Thoracic aorta (tissue), 2 donors: ENCODE data around the gene FADS2. TPM values are rescaled to one million over a fixed set of nuclear protein-coding genes. Genes with fewer than 3 reads are reported as not detected.

Source experiments
- ATAC-seq: fragments of 150-250 bp; one replicate; pipeline ENCODE4 v1.8.0; 2017; ENCODE audit warnings: low read depth; ENCODE audit not compliant: insufficient number of reproducible peaks, low FRiP score
- DNase-seq: peaks from one replicate; pipeline ENCODE4 v3.0.0-alpha.2; 2020; ENCODE audit warnings: low spot score
- H3K27ac ChIP-seq, 2 donors: fragments of 200-600 bp; sonication (generic); 1 replicate in 1 of 2; 2 replicates in 1 of 2; pipeline ENCODE4 v1.5.1; 2016; ENCODE audit warnings: mild to moderate bottlenecking in 2 of 2, moderate library complexity in 2 of 2
- H3K27me3 ChIP-seq: fragments of 200-600 bp; sonication (generic); replicated peaks from 2 replicates; pipeline ENCODE4 v1.6.0; 2016; ENCODE audit warnings: mild to moderate bottlenecking; ENCODE audit not compliant: insufficient read depth
- H3K36me3 ChIP-seq: fragments of 200-600 bp; sonication (generic); one replicate; pipeline ENCODE4 v1.5.1; 2016
- H3K4me1 ChIP-seq, 2 donors: fragments of 200-600 bp; sonication (generic); 1 replicate in 1 of 2; 2 replicates in 1 of 2; pipeline versions ENCODE4 v1.5.1 to v1.6.0; 2016; ENCODE audit warnings: low read depth in 2 of 2, mild to moderate bottlenecking in 1 of 2; ENCODE audit not compliant: control insufficient read depth in 1 of 2
- H3K4me3 ChIP-seq: fragments of 200-600 bp; sonication (generic); 2 replicates; pipeline ENCODE4 v1.5.1; 2016; ENCODE audit warnings: mild to moderate bottlenecking
- H3K9me3 ChIP-seq: fragments of 200-600 bp; sonication (generic); 2 replicates; pipeline ENCODE4 v1.5.1; 2016
- total RNA-seq, 2 donors: library from RNA; depleted of rRNA; stranded (reverse); fragments of >200 nt; gene quantifications; one replicate each; pipeline versions ENCODE4 v1.1.0 to v1.2.3, GENCODE V29; 2016
- TF ChIP-seq, protein P1 (sequence below): fragments of 200-600 bp; sonication (generic); IDR thresholded peaks from one replicate; pipeline ENCODE4 v1.5.1; 2019; ENCODE audit warnings: antibody characterized with exemption

Gene FADS2
- total RNA-seq, 2 donors from 2014 or later: 89.2 to 234 TPM

DNA sequence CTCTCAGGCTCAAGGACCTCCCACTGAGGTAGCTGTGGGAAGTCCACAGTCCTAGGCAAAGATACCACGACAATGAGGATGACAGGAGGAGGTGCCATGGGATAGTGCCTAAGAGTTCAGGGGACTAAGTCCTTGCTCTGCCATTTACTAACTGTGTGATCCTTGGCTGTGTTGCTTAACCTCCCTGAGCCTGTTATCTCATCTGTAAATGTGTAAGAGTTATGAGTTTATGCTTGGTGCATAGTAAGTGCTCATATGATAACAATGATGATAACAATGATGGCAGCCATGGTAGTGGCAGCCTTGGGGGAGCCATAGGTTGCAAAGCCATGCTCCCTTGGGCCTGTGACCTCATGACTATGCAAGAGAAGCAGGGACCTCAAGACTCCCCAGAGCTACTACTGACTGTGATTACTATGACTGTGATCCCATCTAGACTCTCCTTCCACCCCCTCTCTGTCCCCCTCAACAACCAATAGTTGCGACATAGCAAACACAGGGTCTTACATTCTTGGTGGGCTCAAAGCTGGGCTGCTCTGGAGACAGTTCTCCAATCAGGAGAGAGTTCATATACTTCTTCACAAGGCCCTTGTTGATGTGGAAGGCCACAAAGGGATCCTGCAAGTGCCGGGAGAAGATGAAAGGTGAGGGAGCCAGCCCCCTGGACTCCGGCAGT, 15.2 kb upstream of the FADS2 start:
- Histone ChIP-seq H3K36me3 (peaks cover 30% of the 10 kb centered on the region), H3K27me3 (no peaks in the 10 kb centered on the region), H3K4me1 (peaks cover 4 to 9% of the 10 kb centered on the region in 2 donors), H3K4me3 (no peak overlapping the region), H3K27ac (no peak overlapping the region), H3K9me3 (no peaks in the 10 kb centered on the region)
- ATAC-seq (no peak), DNase-seq (no peak)
- TF ChIP-seq, protein P1, sequence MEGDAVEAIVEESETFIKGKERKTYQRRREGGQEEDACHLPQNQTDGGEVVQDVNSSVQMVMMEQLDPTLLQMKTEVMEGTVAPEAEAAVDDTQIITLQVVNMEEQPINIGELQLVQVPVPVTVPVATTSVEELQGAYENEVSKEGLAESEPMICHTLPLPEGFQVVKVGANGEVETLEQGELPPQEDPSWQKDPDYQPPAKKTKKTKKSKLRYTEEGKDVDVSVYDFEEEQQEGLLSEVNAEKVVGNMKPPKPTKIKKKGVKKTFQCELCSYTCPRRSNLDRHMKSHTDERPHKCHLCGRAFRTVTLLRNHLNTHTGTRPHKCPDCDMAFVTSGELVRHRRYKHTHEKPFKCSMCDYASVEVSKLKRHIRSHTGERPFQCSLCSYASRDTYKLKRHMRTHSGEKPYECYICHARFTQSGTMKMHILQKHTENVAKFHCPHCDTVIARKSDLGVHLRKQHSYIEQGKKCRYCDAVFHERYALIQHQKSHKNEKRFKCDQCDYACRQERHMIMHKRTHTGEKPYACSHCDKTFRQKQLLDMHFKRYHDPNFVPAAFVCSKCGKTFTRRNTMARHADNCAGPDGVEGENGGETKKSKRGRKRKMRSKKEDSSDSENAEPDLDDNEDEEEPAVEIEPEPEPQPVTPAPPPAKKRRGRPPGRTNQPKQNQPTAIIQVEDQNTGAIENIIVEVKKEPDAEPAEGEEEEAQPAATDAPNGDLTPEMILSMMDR: no peak

DNA sequence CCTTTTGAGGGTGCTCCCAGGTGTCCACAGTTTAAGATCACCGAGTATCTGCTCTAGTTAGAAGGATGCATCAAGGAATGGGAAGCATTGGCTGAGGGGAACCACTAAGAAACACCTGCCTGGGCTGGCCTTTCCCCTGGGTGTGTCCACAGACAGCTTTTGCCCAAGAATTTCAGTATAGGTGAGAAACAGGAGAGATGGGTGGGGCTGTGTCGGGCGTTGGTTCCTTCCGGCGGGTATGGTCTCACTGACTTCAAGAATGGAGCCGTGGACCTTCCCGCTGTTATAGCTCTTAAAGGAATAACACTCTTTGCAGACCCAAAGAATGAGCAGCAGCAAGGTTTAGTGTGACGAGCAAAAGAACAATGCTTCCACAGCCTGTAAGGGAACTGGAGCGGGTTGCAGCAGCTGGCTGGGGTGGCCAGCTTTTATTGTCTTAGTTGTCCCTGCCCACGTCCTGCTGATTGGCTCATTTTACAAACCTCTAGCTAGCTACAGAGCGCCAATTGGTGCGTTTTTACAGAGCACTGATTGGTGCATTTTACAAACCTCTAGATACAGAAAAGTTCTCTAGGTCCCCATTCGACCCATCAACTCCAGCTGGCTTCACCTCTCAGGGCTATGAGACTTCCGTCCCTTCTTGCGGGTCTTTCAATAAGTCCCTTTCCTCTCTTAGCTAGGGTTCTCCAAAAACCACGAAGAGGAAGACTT, 13.7 kb upstream of the FADS2 start:
- H3K9me3 ChIP-seq: no peaks in the 10 kb centered on the region
- ATAC-seq: peak; percentile 8
- no peaks in the 10 kb centered on the region for H3K27me3 ChIP-seq
- peak overlapping the region; percentile 92 for H3K4me3 ChIP-seq
- H3K27ac ChIP-seq: peak overlapping the region; percentile 99 to 100
- TF ChIP-seq, protein P1: no peak
- peaks cover 4 to 10% of the 10 kb centered on the region in 2 donors for H3K4me1 ChIP-seq
- H3K36me3 ChIP-seq: peaks cover 20% of the 10 kb centered on the region
- no peak for DNase-seq

DNA sequence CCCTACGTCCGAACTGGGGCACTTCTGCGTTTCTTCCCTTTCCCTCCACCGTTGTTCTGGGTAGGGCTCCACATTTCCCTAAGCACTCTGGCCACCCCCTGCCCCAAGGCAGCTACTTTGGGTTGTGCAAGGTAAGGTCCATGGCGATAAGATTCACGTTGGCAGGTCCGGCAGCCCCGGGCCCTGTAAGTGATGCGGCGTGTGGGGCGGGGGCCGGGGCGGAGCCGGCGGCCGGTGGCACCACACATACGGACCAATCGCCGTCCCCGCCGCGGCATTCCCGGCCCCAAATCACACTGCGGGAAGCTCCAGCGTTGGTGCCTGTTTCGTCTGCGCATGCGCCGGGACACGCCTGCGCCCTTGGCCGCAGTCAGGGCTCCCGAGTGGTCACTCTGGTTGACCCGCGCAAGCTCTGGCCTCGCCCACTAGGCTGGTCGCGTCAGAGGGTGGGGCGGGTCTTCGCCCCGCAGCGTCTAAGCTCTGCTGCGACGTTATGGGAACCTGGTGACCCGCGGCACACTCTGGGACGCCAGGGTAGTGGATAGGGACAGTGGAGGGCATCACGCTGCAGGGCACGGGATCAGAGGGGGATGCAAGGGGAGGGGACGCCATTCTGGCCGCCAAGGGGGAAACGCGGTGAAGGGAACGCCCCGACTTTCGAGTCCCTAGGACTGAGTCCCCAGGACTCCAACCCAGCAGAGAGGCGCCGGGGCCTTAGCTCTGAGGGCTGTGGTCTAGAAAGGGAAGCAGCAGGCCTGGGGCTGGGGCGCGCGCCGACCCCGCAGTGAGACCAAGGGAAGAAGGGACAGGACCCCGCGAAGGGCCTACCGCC, 12.9 kb upstream of the FADS2 start:
- Histone ChIP-seq H3K9me3 (no peaks in the 10 kb centered on the region), H3K4me3 (peak overlapping the region; percentile 92), H3K4me1 (peaks cover 4 to 15% of the 10 kb centered on the region in 2 donors), H3K36me3 (peaks cover 16% of the 10 kb centered on the region), H3K27me3 (no peaks in the 10 kb centered on the region), H3K27ac (peak overlapping the region; percentile 99 to 100)
- ATAC-seq (peak; percentile 71), DNase-seq (peak; percentile 79)
- TF ChIP-seq, protein P1: no peak

DNA sequence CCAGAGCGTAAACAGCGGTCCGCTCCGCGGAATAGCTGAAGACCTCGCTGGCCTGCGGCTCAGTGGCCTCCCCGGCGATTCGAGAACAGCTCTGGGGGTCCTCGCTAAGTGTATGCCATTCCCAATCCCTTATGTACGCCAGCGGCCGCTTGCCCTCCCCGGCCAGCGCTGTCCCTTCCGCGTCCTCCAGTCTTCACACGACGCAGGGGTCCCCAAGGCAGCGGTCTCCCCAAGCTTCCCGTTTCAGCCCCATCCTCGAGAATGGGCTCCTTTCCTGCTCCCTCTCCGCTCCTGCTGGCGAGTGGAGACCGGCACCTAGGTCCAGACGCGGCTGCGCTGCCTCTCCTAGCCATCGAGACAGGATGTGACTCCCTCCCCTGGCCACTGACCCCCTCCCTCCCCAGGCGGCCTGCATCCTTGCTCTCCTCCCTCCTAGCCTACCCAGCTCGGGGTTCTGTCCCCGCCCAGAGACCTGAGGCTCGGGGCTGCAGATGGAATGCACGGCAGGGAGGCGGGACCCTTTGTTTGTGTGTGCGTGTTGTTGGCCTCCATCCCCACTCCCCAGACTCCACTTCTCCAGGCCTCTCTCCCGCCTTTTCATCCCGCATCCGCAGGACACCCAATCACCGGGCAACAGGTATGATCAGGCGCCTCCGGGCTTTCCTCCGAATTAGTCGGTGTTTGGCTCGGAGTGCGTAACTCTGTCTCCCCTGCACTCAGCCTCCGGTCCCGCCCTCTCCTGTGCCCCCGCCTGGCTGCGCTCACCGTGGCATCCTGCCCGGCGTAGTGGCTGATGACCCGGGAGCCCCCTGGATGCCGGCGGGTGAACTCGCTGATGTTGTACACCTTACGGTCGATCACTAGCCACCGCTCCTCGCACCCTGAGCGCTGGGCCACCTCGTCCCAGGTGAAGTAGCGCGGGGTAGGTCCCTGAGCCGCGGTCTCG, 12.0 kb upstream of the FADS2 start:
- Histone ChIP-seq H3K4me3 (peak overlapping the region; percentile 92), H3K27me3 (no peaks in the 10 kb centered on the region), H3K4me1 (peaks cover 12 to 24% of the 10 kb centered on the region in 2 donors), H3K36me3 (peaks cover 8% of the 10 kb centered on the region), H3K9me3 (no peaks in the 10 kb centered on the region), H3K27ac (peak overlapping the region; percentile 99 to 100)
- peak; percentile 48 for ATAC-seq
- peak; percentile 45 for DNase-seq
- TF ChIP-seq, protein P1: no peak
